GM12878 (cell line): ENCODE data around the gene COMMD3. TPM values are rescaled to one million over a fixed set of nuclear protein-coding genes. Genes with fewer than 3 reads are reported as not detected.

Source experiments
- CUX1 ChIP-seq: IDR thresholded peaks from 2 replicates; pipeline ENCODE4 v1.6.1; 2012; ENCODE audit warnings: improper control_type of control experiment, low read depth, low read length; ENCODE audit not compliant: insufficient replicate concordance
- ESRRA ChIP-seq: IDR thresholded peaks from 2 replicates; pipeline ENCODE4 v1.6.1; 2012; ENCODE audit warnings: mild to moderate bottlenecking, low read length, improper control_type of control experiment
- GABPA ChIP-seq: IDR thresholded peaks from 2 replicates; pipeline ENCODE4 v1.6.1; 2014; ENCODE audit warnings: antibody characterized with exemption, low read depth, mild to moderate bottlenecking, inconsistent platforms
- IKZF1 ChIP-seq: fragments of 450-650 bp; conservative IDR thresholded peaks from 2 replicates; pipeline ENCODE4 v1.6.1; 2017; ENCODE audit warnings: antibody characterized with exemption, mild to moderate bottlenecking
- NFYA ChIP-seq: IDR thresholded peaks from 2 replicates; pipeline ENCODE4 v1.6.1; 2011; ENCODE audit warnings: low read depth, mild to moderate bottlenecking, low read length, improper control_type of control experiment, borderline replicate concordance
- SPI1 ChIP-seq: IDR thresholded peaks from 2 replicates; pipeline ENCODE4 v1.6.1; 2011; ENCODE audit warnings: low read depth, mild to moderate bottlenecking, low read length, moderate library complexity, borderline replicate concordance; ENCODE audit not compliant: insufficient read depth
- WRNIP1 ChIP-seq: IDR thresholded peaks from 2 replicates; pipeline ENCODE4 v1.6.1; 2011; ENCODE audit warnings: low read depth, low read length, improper control_type of control experiment, borderline replicate concordance
- YY1 ChIP-seq: IDR thresholded peaks from 2 replicates; pipeline ENCODE4 v1.6.1; 2011; ENCODE audit warnings: low read depth, mild to moderate bottlenecking, low read length
- ZNF687 ChIP-seq: fragments of 450-650 bp; IDR thresholded peaks from 2 replicates; pipeline ENCODE4 v1.6.1; 2017; ENCODE audit warnings: mild to moderate bottlenecking, moderate library complexity
- polyA plus RNA-seq, 11 experiments: library from polyadenylated mRNA; depleted of rRNA in 4 of 11; unstranded in 6 of 11; stranded (reverse) in 5 of 11; fragments of >200 nt; fragmentation: Nextera tagmentation in 4 of 11; fragmentation: Illumina TruSeq in 1 of 11; extraction: Ambion mirVana in 4 of 11; extraction: Trizol in 1 of 11; gene quantifications; 1 replicate in 1 of 11; 2 replicates in 10 of 11; pipeline versions ENCODE4 v1.2.1 to v1.2.3, GENCODE V29; 2011 to 2016; ENCODE audit warnings: inconsistent platforms in 2 of 11, missing spikeins in 2 of 11, low read depth in 1 of 11
- total RNA-seq, 4 experiments: library from RNA; depleted of rRNA in 3 of 4; stranded (reverse); fragments of >200 nt in 3 of 4; fragmentation: Illumina TruSeq in 1 of 4; extraction: Trizol in 1 of 4; gene quantifications; 2 replicates each; pipeline versions ENCODE4 v1.2.1 to v1.2.3, GENCODE V29; 2013 to 2021

The COMMD3 gene
- total and polyA plus RNA-seq, 10 of the 15 experiments (the other 5 are each of a cell fraction or from before 2014, with no cell fraction given): 64.5 to 248 (median 84.4) TPM

- TF ChIP-seq CUX1 (no peak), YY1 (peak; percentile 66; the same call in 1 of the 2 replicates), WRNIP1 (no peak), IKZF1 (peak; percentile 12; the same call in 1 of the 2 replicates), ZNF687 (no peak), SPI1 (no peak), GABPA (no peak), NFYA (no peak), ESRRA (no peak)
- TF ChIP-seq, all 136 proteins: peak for 5
Observed at GRCh38 chr10:22321924-22322640, 5.9 kb downstream of the COMMD3 start (continued).
